ENCODE data around the gene PDZRN3.

The PDZRN3 gene

GRCh38 chr3:73508330-73508954 is 116.3 kb downstream of the PDZRN3 start:
- H3K4me1 Mint-ChIP-seq = peaks cover 85% of the 10 kb centered on the region
- peak overlapping the region; percentile 75 to 80 (median 79) for H3K27ac Mint-ChIP-seq
- no peaks in the 10 kb centered on the region for H3K36me3 Mint-ChIP-seq (ENCODE audit: low read depth)
- TF ChIP-seq CTCF (IDR thresholded peaks at IDR 0.05; ENCODE audit: unreplicated experiment in 3 of 3) = peak; percentile 68 to 86 (median 80)
- no peaks in the 10 kb centered on the region for H3K27me3 Mint-ChIP-seq (ENCODE audit: low read depth)
- no peaks in the 10 kb centered on the region for H3K9me3 Mint-ChIP-seq
- H3K4me3 Mint-ChIP-seq = no peak overlapping the region

- no peak for TF ChIP-seq CTCF (IDR thresholded peaks at IDR 0.05; ENCODE audit: unreplicated experiment in 3 of 3)
Measured at GRCh38 chr3:73504852-73505251, 119.9 kb downstream of the PDZRN3 start.

GRCh38 chr3:73504239-73504638 is 120.5 kb downstream of the PDZRN3 start:
- no peaks in the 10 kb centered on the region for H3K36me3 Mint-ChIP-seq (ENCODE audit: low read depth)
- no peak for TF ChIP-seq CTCF (IDR thresholded peaks at IDR 0.05; ENCODE audit: unreplicated experiment in 3 of 3)
- H3K27me3 Mint-ChIP-seq (ENCODE audit: low read depth) = no peaks in the 10 kb centered on the region
- H3K4me1 Mint-ChIP-seq = peaks cover 70% of the 10 kb centered on the region
- no peaks in the 10 kb centered on the region for H3K9me3 Mint-ChIP-seq
- no peak overlapping the region for H3K4me3 Mint-ChIP-seq
- H3K27ac Mint-ChIP-seq = peak overlapping the region in 1 of 3 experiments; percentile 46

More at GRCh38 chr3:73504852-73505251, 119.9 kb downstream of the PDZRN3 start:
- no peaks in the 10 kb centered on the region for H3K36me3 Mint-ChIP-seq (ENCODE audit: low read depth)
- peaks cover 76% of the 10 kb centered on the region for H3K4me1 Mint-ChIP-seq
- peak overlapping the region in 1 of 3 experiments; percentile 5 for H3K27ac Mint-ChIP-seq
- peak overlapping the region in 1 of 3 experiments; percentile 21 for H3K4me3 Mint-ChIP-seq
- no peaks in the 10 kb centered on the region for H3K9me3 Mint-ChIP-seq
- no peaks in the 10 kb centered on the region for H3K27me3 Mint-ChIP-seq (ENCODE audit: low read depth)

DNA sequence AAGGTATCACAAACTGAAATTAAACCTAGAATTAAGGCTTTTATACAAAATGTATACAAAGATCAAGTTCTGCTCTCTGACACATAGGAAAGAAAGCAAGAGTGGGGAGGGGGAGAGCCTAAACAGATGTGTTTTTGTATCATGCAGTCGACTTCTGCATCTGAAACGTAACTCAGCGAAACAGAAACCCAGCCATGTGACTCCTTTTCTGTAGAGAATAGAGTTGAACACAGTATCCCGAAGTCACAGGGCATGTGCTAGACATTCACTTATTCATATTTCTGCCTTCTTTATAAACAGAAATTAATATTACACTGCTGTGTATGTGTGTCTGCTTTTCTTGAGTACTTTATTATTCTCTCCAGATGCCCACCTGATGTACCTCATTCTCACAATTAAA is 121.0 kb downstream of the PDZRN3 start:
- no peaks in the 10 kb centered on the region for H3K27me3 Mint-ChIP-seq (ENCODE audit: low read depth)
- peak overlapping the region in 1 of 3 experiments; percentile 44 for H3K4me3 Mint-ChIP-seq
- TF ChIP-seq CTCF (IDR thresholded peaks at IDR 0.05; ENCODE audit: unreplicated experiment in 3 of 3) = no peak
- no peaks in the 10 kb centered on the region for H3K36me3 Mint-ChIP-seq (ENCODE audit: low read depth)
- H3K4me1 Mint-ChIP-seq = peaks cover 65% of the 10 kb centered on the region
- no peaks in the 10 kb centered on the region for H3K9me3 Mint-ChIP-seq
- peak overlapping the region; percentile 46 to 67 (median 65) for H3K27ac Mint-ChIP-seq

GRCh38 chr3:73502609-73503583 is 121.8 kb downstream of the PDZRN3 start:
- no peaks in the 10 kb centered on the region for H3K36me3 Mint-ChIP-seq (ENCODE audit: low read depth)
- H3K27ac Mint-ChIP-seq = peak overlapping the region; percentile 46 to 67 (median 65)
- H3K4me3 Mint-ChIP-seq = peak overlapping the region in 1 of 3 experiments; percentile 44
- peaks cover 60% of the 10 kb centered on the region for H3K4me1 Mint-ChIP-seq
- no peaks in the 10 kb centered on the region for H3K27me3 Mint-ChIP-seq (ENCODE audit: low read depth)
- H3K9me3 Mint-ChIP-seq = no peaks in the 10 kb centered on the region
- peak; percentile 79 to 93 (median 82) for TF ChIP-seq CTCF (IDR thresholded peaks at IDR 0.05; ENCODE audit: unreplicated experiment in 3 of 3)
